ENCODE results near the gene MAPK14.
"Not testable (repeated sequence)": the region's sequence is repeated elsewhere in the genome, so short reads cannot be mapped to it uniquely, and the experiment has no call there.

The MAPK14 gene

DNA sequence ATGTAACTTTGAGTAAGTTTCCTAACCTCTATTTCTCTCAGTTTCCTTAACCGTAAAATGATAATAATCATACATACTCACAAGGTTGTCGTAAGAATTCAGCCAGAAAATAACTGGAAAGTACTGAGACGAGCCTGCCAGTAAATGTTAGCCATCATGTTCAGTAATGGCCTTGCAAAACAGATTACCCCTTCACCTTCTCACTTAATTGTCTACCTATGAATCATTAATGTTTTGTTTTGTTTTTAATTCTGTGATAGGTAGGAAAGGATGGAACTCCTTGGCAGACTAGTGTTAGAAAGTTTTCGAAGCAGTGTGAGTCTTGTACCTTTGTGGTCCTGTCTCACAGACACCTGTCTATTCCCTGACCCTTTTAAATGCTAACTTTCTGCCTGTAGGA is 50.6 kb downstream of the MAPK14 start:
- Histone ChIP-seq H3F3A (ENCODE audit: insufficient read depth, low read length) (no peaks in the 10 kb centered on the region), H3K4me3 (ENCODE audit: low read depth, low read length, poor library complexity, severe bottlenecking) (no peak overlapping the region), H4K20me1 (ENCODE audit: insufficient read depth, low read length) (no peaks in the 10 kb centered on the region), H3K9me2 (ENCODE audit: low read depth, low read length) (no peaks in the 10 kb centered on the region), H3K27me3 (ENCODE audit: insufficient read depth, low read length) (no peaks in the 10 kb centered on the region), H3K9me3 (ENCODE audit: low read length) (peaks cover 16% of the 10 kb centered on the region), H3K9ac (ENCODE audit: low read length) (no peak overlapping the region), H3K4me1 (ENCODE audit: insufficient read depth, low read length, severe bottlenecking) (no peaks in the 10 kb centered on the region), H2AFZ (ENCODE audit: low read length) (no peak overlapping the region), H3K4me2 (ENCODE audit: low read length) (no peak overlapping the region), H3K27ac (ENCODE audit: low read depth, low read length, poor library complexity, severe bottlenecking) (no peak overlapping the region), H3K36me3 (ENCODE audit: insufficient read depth, low read length) (peaks cover 86% of the 10 kb centered on the region), H3K79me2 (ENCODE audit: insufficient read depth, low read length) (no peaks in the 10 kb centered on the region)
- no peak for TF ChIP-seq EZH2 (IDR thresholded peaks at IDR 0.05; ENCODE audit: borderline replicate concordance, low read length)
- TF ChIP-seq, protein P1, sequence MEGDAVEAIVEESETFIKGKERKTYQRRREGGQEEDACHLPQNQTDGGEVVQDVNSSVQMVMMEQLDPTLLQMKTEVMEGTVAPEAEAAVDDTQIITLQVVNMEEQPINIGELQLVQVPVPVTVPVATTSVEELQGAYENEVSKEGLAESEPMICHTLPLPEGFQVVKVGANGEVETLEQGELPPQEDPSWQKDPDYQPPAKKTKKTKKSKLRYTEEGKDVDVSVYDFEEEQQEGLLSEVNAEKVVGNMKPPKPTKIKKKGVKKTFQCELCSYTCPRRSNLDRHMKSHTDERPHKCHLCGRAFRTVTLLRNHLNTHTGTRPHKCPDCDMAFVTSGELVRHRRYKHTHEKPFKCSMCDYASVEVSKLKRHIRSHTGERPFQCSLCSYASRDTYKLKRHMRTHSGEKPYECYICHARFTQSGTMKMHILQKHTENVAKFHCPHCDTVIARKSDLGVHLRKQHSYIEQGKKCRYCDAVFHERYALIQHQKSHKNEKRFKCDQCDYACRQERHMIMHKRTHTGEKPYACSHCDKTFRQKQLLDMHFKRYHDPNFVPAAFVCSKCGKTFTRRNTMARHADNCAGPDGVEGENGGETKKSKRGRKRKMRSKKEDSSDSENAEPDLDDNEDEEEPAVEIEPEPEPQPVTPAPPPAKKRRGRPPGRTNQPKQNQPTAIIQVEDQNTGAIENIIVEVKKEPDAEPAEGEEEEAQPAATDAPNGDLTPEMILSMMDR (IDR thresholded peaks at IDR 0.05; ENCODE audit: low read length): no peak

DNA sequence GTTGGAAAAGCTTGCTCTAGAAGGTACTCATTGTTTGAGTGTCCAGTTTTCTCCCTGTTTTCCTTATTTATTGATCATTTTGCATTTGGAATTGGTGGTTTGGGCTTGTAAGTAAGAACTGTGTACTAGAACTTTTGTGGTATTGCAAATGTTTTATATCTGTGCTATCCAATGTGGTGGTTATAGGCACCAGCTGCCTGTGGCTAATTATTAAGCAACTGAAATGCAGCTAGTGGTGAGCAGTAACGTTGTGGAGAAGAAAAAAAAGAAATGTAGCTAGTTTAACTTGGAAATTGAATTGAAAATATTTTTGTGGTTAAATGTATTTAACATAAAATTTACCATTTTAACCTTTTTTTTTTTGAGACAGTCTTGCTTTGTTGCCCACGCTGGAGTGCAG is 52.0 kb downstream of the MAPK14 start:
- H3K4me2 ChIP-seq (ENCODE audit: low read length): no peak overlapping the region
- H3K9ac ChIP-seq (ENCODE audit: low read length): no peak overlapping the region
- H3K79me2 ChIP-seq (ENCODE audit: insufficient read depth, low read length): no peaks in the 10 kb centered on the region
- TF ChIP-seq, protein P1 (IDR thresholded peaks at IDR 0.05; ENCODE audit: low read length): no peak
- TF ChIP-seq EZH2 (IDR thresholded peaks at IDR 0.05; ENCODE audit: borderline replicate concordance, low read length): no peak
- no peaks in the 10 kb centered on the region for H3K4me1 ChIP-seq (ENCODE audit: insufficient read depth, low read length, severe bottlenecking)
- no peaks in the 10 kb centered on the region for H3K27me3 ChIP-seq (ENCODE audit: insufficient read depth, low read length)
- peaks cover 92% of the 10 kb centered on the region for H3K36me3 ChIP-seq (ENCODE audit: insufficient read depth, low read length)
- no peaks in the 10 kb centered on the region for H3F3A ChIP-seq (ENCODE audit: insufficient read depth, low read length)
- no peaks in the 10 kb centered on the region for H4K20me1 ChIP-seq (ENCODE audit: insufficient read depth, low read length)
- no peak overlapping the region for H3K4me3 ChIP-seq (ENCODE audit: low read depth, low read length, poor library complexity, severe bottlenecking)
- H2AFZ ChIP-seq (ENCODE audit: low read length): no peak overlapping the region
- H3K9me2 ChIP-seq (ENCODE audit: low read depth, low read length): no peaks in the 10 kb centered on the region
- no peak overlapping the region for H3K27ac ChIP-seq (ENCODE audit: low read depth, low read length, poor library complexity, severe bottlenecking)
- peaks cover 16% of the 10 kb centered on the region for H3K9me3 ChIP-seq (ENCODE audit: low read length)

DNA sequence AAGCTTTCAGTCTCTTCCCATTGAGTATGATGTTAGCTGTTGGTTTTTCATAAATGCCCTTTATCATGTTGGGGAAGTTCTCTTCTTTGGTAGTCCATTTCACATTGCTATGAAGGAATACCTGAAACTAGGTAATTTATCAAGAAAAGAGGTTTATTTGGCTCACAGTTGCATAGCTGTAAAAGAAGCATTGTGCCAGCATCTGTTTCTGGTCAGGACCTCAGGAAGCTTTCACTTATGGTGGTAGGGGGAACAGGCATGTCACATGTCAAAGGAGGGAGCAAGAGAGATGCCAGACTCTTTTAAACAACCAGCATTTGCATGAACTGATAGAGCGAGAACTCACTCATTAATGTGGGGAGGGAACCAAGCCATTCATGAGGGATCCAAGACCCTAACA is 54.7 kb downstream of the MAPK14 start:
- Histone ChIP-seq H3K4me1 (ENCODE audit: insufficient read depth, low read length, severe bottlenecking) (no peaks in the 10 kb centered on the region), H3K79me2 (ENCODE audit: insufficient read depth, low read length) (no peaks in the 10 kb centered on the region), H3K9ac (ENCODE audit: low read length) (no peak overlapping the region), H3K27me3 (ENCODE audit: insufficient read depth, low read length) (no peaks in the 10 kb centered on the region), H3K9me3 (ENCODE audit: low read length) (peaks cover 16% of the 10 kb centered on the region), H4K20me1 (ENCODE audit: insufficient read depth, low read length) (no peaks in the 10 kb centered on the region), H3K4me3 (ENCODE audit: low read depth, low read length, poor library complexity, severe bottlenecking) (no peak overlapping the region), H3K9me2 (ENCODE audit: low read depth, low read length) (no peaks in the 10 kb centered on the region), H3K4me2 (ENCODE audit: low read length) (no peak overlapping the region), H3F3A (ENCODE audit: insufficient read depth, low read length) (no peaks in the 10 kb centered on the region), H3K36me3 (ENCODE audit: insufficient read depth, low read length) (peaks cover 79% of the 10 kb centered on the region), H3K27ac (ENCODE audit: low read depth, low read length, poor library complexity, severe bottlenecking) (no peak overlapping the region), H2AFZ (ENCODE audit: low read length) (no peak overlapping the region)
- TF ChIP-seq EZH2 (IDR thresholded peaks at IDR 0.05; ENCODE audit: borderline replicate concordance, low read length): no peak

DNA sequence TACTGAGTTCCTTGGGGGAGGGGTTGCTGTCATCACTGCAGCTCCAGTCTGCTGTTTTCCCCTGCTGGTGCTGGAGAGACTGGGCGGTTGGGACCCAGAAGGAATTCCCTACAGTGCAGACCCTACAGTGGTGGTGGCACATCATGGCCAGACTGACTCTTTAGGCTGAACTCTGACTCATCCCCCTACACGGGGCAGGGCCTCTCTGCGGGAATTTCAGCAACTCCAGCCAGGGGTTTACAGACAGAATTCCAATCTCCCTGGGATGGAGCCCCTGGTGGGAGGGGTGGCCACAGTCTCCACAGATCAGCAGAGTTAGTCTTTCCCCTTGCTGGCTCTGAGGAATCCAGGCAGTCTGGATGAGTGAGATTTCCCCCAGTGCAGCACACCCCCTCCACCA is 55.8 kb downstream of the MAPK14 start:
- Histone ChIP-seq H3K9me2 (ENCODE audit: low read depth, low read length) (no peaks in the 10 kb centered on the region), H2AFZ (ENCODE audit: low read length) (no peak overlapping the region), H3K4me1 (ENCODE audit: insufficient read depth, low read length, severe bottlenecking) (no peaks in the 10 kb centered on the region), H3K4me2 (ENCODE audit: low read length) (no peak overlapping the region), H3K36me3 (ENCODE audit: insufficient read depth, low read length) (peaks cover 68% of the 10 kb centered on the region), H3K4me3 (ENCODE audit: low read depth, low read length, poor library complexity, severe bottlenecking) (no peak overlapping the region), H3K27me3 (ENCODE audit: insufficient read depth, low read length) (no peaks in the 10 kb centered on the region), H4K20me1 (ENCODE audit: insufficient read depth, low read length) (no peaks in the 10 kb centered on the region), H3F3A (ENCODE audit: insufficient read depth, low read length) (no peaks in the 10 kb centered on the region), H3K79me2 (ENCODE audit: insufficient read depth, low read length) (no peaks in the 10 kb centered on the region), H3K9me3 (ENCODE audit: low read length) (peaks cover 16% of the 10 kb centered on the region), H3K27ac (ENCODE audit: low read depth, low read length, poor library complexity, severe bottlenecking) (no peak overlapping the region), H3K9ac (ENCODE audit: low read length) (no peak overlapping the region)
- TF ChIP-seq, protein P1 (IDR thresholded peaks at IDR 0.05; ENCODE audit: low read length): no peak
- TF ChIP-seq EZH2 (IDR thresholded peaks at IDR 0.05; ENCODE audit: borderline replicate concordance, low read length): no peak

DNA sequence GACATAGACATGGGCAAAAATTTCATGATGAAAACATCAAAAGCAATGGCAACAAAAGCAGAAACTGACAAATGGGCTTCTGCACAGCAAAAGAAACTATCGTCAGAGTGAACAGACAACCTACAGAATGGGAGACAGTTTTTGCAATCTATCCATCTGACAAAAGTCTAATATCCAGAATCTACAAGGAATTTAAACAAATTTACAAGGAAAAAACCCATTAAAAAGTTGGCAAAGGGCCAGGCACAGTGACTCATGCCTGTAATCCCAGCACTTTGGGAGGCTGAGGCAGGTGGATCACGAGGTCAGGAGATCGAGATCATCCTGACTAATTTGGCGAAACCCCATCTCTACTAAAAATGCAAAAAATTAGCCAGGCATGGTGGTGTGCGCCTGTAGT is 60.6 kb downstream of the MAPK14 start:
- not testable (repeated sequence) for H3K79me2 ChIP-seq (ENCODE audit: insufficient read depth, low read length); H3K27ac ChIP-seq (ENCODE audit: low read depth, low read length, poor library complexity, severe bottlenecking); H2AFZ ChIP-seq (ENCODE audit: low read length); H3F3A ChIP-seq (ENCODE audit: insufficient read depth, low read length); H3K4me3 ChIP-seq (ENCODE audit: low read depth, low read length, poor library complexity, severe bottlenecking); H3K9me3 ChIP-seq (ENCODE audit: low read length); H3K9ac ChIP-seq (ENCODE audit: low read length); H3K4me2 ChIP-seq (ENCODE audit: low read length); H3K27me3 ChIP-seq (ENCODE audit: insufficient read depth, low read length); H3K9me2 ChIP-seq (ENCODE audit: low read depth, low read length); H4K20me1 ChIP-seq (ENCODE audit: insufficient read depth, low read length); H3K4me1 ChIP-seq (ENCODE audit: insufficient read depth, low read length, severe bottlenecking)
- H3K36me3 ChIP-seq (ENCODE audit: insufficient read depth, low read length): peaks cover 29% of the 10 kb centered on the region
